ENCODE measurements around the gene WDFY4.

DNA sequence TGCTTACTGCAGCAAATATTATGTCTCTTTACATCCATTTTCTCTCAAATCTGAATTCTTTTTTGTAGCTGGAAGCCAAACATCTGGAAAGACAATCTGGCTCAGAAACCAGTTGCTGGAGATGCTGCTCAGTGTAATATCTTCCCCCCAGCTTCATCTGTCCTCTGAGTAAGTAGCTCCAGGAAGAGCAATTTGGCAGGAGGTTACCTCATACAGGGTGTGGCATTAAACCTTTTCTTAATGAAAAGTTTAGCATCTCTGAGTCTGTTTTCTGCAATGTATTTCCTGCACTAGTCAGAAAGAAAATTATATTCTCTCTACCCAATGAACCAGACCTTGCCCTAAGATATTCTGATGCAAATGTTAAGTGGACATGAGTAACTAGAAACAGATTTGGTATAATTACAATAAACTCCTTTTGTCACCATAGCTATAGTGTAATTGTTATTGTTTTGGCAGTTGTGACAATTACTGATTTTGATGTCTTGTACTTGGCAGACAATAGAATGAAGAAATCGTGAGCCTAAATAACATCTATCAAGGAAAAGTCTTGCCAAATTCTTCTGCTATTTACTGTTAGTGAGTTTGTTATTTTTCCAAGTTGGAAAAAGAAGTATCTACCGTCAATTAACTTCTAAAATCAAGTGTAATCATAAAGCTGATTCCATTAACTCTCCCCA is 123.3 kb downstream of the WDFY4 start:
- TF ChIP-seq, protein P1, sequence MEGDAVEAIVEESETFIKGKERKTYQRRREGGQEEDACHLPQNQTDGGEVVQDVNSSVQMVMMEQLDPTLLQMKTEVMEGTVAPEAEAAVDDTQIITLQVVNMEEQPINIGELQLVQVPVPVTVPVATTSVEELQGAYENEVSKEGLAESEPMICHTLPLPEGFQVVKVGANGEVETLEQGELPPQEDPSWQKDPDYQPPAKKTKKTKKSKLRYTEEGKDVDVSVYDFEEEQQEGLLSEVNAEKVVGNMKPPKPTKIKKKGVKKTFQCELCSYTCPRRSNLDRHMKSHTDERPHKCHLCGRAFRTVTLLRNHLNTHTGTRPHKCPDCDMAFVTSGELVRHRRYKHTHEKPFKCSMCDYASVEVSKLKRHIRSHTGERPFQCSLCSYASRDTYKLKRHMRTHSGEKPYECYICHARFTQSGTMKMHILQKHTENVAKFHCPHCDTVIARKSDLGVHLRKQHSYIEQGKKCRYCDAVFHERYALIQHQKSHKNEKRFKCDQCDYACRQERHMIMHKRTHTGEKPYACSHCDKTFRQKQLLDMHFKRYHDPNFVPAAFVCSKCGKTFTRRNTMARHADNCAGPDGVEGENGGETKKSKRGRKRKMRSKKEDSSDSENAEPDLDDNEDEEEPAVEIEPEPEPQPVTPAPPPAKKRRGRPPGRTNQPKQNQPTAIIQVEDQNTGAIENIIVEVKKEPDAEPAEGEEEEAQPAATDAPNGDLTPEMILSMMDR (IDR thresholded peaks at IDR 0.05), result no peak
- TF ChIP-seq POLR2A (IDR thresholded peaks at IDR 0.05), result no peak
